Panc1 (cell line): ENCODE measurements around the gene OMP. TPM values are rescaled to one million over a fixed set of nuclear protein-coding genes. Genes with fewer than 3 reads are reported as not detected.

Experiments
- ATAC-seq: fragments of 200-7000 bp; cut with Tn5 transposase; 2 replicates; pipeline ENCODE4 v1.9.1; 2020; ENCODE audit warnings: mild to moderate bottlenecking, moderate library complexity
- BruUV-seq: library from RNA; stranded (reverse); fragments of 400-500 nt; replicated peaks from 2 replicates; lab custom pipeline; 2021; lab: Mats Ljungman, UMichigan
- CTCF ChIA-PET: fragments of 300-600 bp; sonication (Branson Sonifier 250); formaldehyde crosslinking; loops from one replicate; lab custom pipeline; 2022; ENCODE audit warnings: antibody characterized with exemption; lab: Charles Lee
- POLR2A ChIA-PET: fragments of 300-600 bp; sonication (Branson Sonifier 250); formaldehyde crosslinking; loops from one replicate; lab custom pipeline; 2022; ENCODE audit warnings: antibody characterized with exemption; lab: Charles Lee
- DNase-seq: peaks from one replicate; pipeline ENCODE4 v3.0.0-alpha.2; 2010; ENCODE audit warnings: low read depth, low spot score
- H3K27ac ChIP-seq: 2 replicates; pipeline ENCODE4 v1.5.1; 2011; ENCODE audit warnings: mild to moderate bottlenecking, low read length, inconsistent platforms
- H3K27me3 ChIP-seq: fragments of 200-500 bp; sonication (Bioruptor generic); 2 replicates; pipeline ENCODE4 v1.6.0; 2014; ENCODE audit warnings: low read length, inconsistent platforms; ENCODE audit not compliant: control insufficient read depth, insufficient read depth
- H3K36me3 ChIP-seq: fragments of 200-500 bp; sonication (Bioruptor generic); 2 replicates; pipeline ENCODE4 v1.5.1; 2014; ENCODE audit warnings: inconsistent platforms, mild to moderate bottlenecking, low read length, moderate library complexity; ENCODE audit not compliant: control insufficient read depth, insufficient read depth
- H3K4me1 ChIP-seq: 2 replicates; pipeline ENCODE4 v1.5.1; 2011; ENCODE audit warnings: inconsistent platforms, mild to moderate bottlenecking, low read length, moderate library complexity; ENCODE audit not compliant: control insufficient read depth, insufficient read depth
- H3K4me3 ChIP-seq, 2 experiments: 2 replicates each; pipeline ENCODE4 v1.5.1; 2011 to 2012; ENCODE audit warnings: low read depth in 2 of 2, low read length in 2 of 2, mild to moderate bottlenecking in 2 of 2, inconsistent platforms in 1 of 2, moderate library complexity in 1 of 2
- H3K9me3 ChIP-seq: fragments of 200-500 bp; sonication (Bioruptor generic); 2 replicates; pipeline ENCODE4 v1.5.1; 2014; ENCODE audit warnings: low read depth, mild to moderate bottlenecking, inconsistent platforms, low read length, moderate library complexity; ENCODE audit not compliant: control insufficient read depth, insufficient read depth
- CTCF ChIP-seq: fragments of 450-650 bp; IDR thresholded peaks from 2 replicates; pipeline ENCODE4 v1.5.1; 2017; ENCODE audit warnings: mild to moderate bottlenecking
- POLR2AphosphoS5 ChIP-seq: IDR thresholded peaks from 2 replicates; pipeline ENCODE4 v1.6.1; 2012; ENCODE audit warnings: mild to moderate bottlenecking, low read depth, low read length, moderate library complexity
- SIN3A ChIP-seq: IDR thresholded peaks from 2 replicates; pipeline ENCODE4 v1.6.1; 2012; ENCODE audit warnings: low read depth, mild to moderate bottlenecking, low read length, moderate library complexity, borderline replicate concordance; ENCODE audit not compliant: insufficient read depth
- TCF7L2 ChIP-seq: IDR thresholded peaks from 2 replicates; pipeline ENCODE4 v1.6.1; 2011; ENCODE audit warnings: mild to moderate bottlenecking, low read depth, low read length, inconsistent platforms
- in situ Hi-C: cut with HindIII; loops from 2 replicates; pipeline ENCODE4 v1.10.0; 2016; ENCODE audit warnings: low sequenced_read_pairs, low pct_unique_long_range_greater_than_20kb
- intact Hi-C: fragments of 100-400 bp; cut with micrococcal nuclease; formaldehyde crosslinking; loops from one replicate; pipeline ENCODE4 v1.10.0; 2022; ENCODE audit not compliant: unreplicated experiment
- total RNA-seq: library from RNA; stranded (reverse); gene quantifications from one replicate; pipeline ENCODE4 v1.2.1, GENCODE V29; 2021; ENCODE audit not compliant: unreplicated experiment
- TF ChIP-seq, protein P1 (sequence below), 2 experiments: IDR thresholded peaks; 2 replicates each; pipeline ENCODE4 v1.6.1; 2011 to 2012; ENCODE audit warnings: low read depth in 2 of 2, control low read depth in 1 of 2, low read length in 1 of 2, mild to moderate bottlenecking in 1 of 2, moderate library complexity in 1 of 2; ENCODE audit not compliant: insufficient read depth in 1 of 2

OMP gene
- total RNA-seq, 1 experiment from 2014 or later = 1.5 TPM

GRCh38 chr11:77142091-77142975 is 39.7 kb downstream of the OMP start:
- H3K36me3 ChIP-seq = no peaks in the 10 kb centered on the region
- no peak for TF ChIP-seq TCF7L2
- TF ChIP-seq, protein P1, sequence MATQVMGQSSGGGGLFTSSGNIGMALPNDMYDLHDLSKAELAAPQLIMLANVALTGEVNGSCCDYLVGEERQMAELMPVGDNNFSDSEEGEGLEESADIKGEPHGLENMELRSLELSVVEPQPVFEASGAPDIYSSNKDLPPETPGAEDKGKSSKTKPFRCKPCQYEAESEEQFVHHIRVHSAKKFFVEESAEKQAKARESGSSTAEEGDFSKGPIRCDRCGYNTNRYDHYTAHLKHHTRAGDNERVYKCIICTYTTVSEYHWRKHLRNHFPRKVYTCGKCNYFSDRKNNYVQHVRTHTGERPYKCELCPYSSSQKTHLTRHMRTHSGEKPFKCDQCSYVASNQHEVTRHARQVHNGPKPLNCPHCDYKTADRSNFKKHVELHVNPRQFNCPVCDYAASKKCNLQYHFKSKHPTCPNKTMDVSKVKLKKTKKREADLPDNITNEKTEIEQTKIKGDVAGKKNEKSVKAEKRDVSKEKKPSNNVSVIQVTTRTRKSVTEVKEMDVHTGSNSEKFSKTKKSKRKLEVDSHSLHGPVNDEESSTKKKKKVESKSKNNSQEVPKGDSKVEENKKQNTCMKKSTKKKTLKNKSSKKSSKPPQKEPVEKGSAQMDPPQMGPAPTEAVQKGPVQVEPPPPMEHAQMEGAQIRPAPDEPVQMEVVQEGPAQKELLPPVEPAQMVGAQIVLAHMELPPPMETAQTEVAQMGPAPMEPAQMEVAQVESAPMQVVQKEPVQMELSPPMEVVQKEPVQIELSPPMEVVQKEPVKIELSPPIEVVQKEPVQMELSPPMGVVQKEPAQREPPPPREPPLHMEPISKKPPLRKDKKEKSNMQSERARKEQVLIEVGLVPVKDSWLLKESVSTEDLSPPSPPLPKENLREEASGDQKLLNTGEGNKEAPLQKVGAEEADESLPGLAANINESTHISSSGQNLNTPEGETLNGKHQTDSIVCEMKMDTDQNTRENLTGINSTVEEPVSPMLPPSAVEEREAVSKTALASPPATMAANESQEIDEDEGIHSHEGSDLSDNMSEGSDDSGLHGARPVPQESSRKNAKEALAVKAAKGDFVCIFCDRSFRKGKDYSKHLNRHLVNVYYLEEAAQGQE (IDR thresholded peaks at IDR 0.05; ENCODE audit: insufficient read depth in 1 of 2, low read depth in 2 of 2, low read length in 1 of 2) = no peak
- TF ChIP-seq POLR2AphosphoS5 = no peak
- TF ChIP-seq CTCF = no peak
- H3K4me3 ChIP-seq = no peak overlapping the region
- intact Hi-C loops = no loop called here
- POLR2A ChIA-PET = no interaction called here
- no peak overlapping the region for H3K27ac ChIP-seq
- 0 out of 2 replicates have a peak, but pooled peaks cover 2% of the 10 kb centered on the region for H3K4me1 ChIP-seq
- ATAC-seq (no peak), DNase-seq (no peak)
- CTCF ChIA-PET = no interaction called here
- no TSS peak for BruUV-seq
- H3K27me3 ChIP-seq = no peaks in the 10 kb centered on the region
- in situ Hi-C loops = loop anchor here (10.0 kb wide), 1 partner anchor 78 kb away; the partner anchor contains the start of gene CAPN5
- H3K9me3 ChIP-seq = no peaks in the 10 kb centered on the region

GRCh38 chr11:77143405-77144020 is 40.9 kb downstream of the OMP start:
- no TSS peak for BruUV-seq
- no peak overlapping the region for H3K4me3 ChIP-seq
- intact Hi-C loops (no loop called here), in situ Hi-C loops (loop anchor here (10.0 kb wide), 1 partner anchor 79 kb away; the partner anchor contains the start of gene CAPN5)
- 0 out of 2 replicates have a peak, but pooled peaks cover 2% of the 10 kb centered on the region for H3K4me1 ChIP-seq
- no peak for TF ChIP-seq SIN3A
- TF ChIP-seq TCF7L2 = no peak
- TF ChIP-seq, protein P1 (IDR thresholded peaks at IDR 0.05; ENCODE audit: insufficient read depth in 1 of 2, low read depth in 2 of 2, low read length in 1 of 2) = no peak
- no peak for TF ChIP-seq CTCF
- no peak for TF ChIP-seq POLR2AphosphoS5
- CTCF ChIA-PET = no interaction called here
- ATAC-seq (no peak), DNase-seq (no peak)
- H3K9me3 ChIP-seq = no peaks in the 10 kb centered on the region
- H3K27ac ChIP-seq = no peak overlapping the region
- POLR2A ChIA-PET = no interaction called here
- H3K27me3 ChIP-seq = no peaks in the 10 kb centered on the region
- H3K36me3 ChIP-seq = no peaks in the 10 kb centered on the region
